ENCODE results near the gene PARVA.

PARVA gene

GRCh38 chr11:12394601-12395000, 17.2 kb downstream of the PARVA start:
- H3K4me3 ChIP-seq (ENCODE audit: low read depth, low read length), result no peak overlapping the region
- TF ChIP-seq, protein P1, sequence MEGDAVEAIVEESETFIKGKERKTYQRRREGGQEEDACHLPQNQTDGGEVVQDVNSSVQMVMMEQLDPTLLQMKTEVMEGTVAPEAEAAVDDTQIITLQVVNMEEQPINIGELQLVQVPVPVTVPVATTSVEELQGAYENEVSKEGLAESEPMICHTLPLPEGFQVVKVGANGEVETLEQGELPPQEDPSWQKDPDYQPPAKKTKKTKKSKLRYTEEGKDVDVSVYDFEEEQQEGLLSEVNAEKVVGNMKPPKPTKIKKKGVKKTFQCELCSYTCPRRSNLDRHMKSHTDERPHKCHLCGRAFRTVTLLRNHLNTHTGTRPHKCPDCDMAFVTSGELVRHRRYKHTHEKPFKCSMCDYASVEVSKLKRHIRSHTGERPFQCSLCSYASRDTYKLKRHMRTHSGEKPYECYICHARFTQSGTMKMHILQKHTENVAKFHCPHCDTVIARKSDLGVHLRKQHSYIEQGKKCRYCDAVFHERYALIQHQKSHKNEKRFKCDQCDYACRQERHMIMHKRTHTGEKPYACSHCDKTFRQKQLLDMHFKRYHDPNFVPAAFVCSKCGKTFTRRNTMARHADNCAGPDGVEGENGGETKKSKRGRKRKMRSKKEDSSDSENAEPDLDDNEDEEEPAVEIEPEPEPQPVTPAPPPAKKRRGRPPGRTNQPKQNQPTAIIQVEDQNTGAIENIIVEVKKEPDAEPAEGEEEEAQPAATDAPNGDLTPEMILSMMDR (conservative IDR thresholded peaks at IDR 0.05; ENCODE audit: low read depth, low read length), result no peak
- DNase-seq (ENCODE audit: low read depth), result no peak

DNA sequence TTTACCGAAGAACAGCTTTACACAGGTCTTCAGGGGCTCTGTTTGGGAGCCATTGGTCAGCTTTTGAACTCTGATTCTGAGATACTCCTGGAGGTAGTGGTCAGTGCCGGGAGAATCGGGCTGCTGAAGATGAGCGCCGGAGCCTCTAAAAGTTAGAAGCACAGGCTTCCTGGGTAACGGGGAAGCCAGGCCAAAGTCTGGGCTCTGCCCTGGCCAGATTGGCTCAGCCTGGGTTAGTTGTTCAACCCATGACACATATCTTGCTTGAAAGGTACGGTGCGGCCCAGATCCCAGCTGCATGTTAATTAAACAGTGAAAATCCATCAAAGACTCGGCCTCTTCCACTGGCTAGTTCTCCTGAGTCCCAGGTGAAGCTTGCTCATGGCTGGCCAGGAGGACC, 18.0 kb downstream of the PARVA start:
- DNase-seq (ENCODE audit: low read depth), result no peak
- no peak overlapping the region for H3K4me3 ChIP-seq (ENCODE audit: low read depth, low read length)
- TF ChIP-seq, protein P1 (conservative IDR thresholded peaks at IDR 0.05; ENCODE audit: low read depth, low read length), result no peak

- TF ChIP-seq, protein P1 (conservative IDR thresholded peaks at IDR 0.05; ENCODE audit: low read depth, low read length), result no peak
- DNase-seq (ENCODE audit: low read depth), result peak; percentile 86
- no peak overlapping the region for H3K4me3 ChIP-seq (ENCODE audit: low read depth, low read length)
Observed at GRCh38 chr11:12397931-12398334, 20.6 kb downstream of the PARVA start.

DNA sequence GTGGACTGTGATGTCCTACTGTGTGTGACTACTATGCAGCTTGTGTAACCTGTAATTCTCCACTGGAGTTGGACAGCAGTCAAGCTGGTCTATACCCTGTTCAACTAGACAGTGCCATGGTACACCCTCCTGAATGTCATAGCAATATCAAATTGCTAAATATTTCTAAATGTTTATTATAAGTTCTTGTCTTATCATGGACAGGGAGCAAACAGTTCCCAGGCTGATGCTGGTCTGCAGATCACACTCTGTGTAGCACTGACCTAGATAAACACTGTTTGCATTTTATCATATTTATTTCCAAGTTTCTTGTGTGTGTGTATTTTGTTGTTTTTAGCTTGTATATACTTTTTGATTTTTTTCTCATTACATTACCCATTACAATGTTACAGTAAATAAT, 22.0 kb downstream of the PARVA start:
- TF ChIP-seq, protein P1 (conservative IDR thresholded peaks at IDR 0.05; ENCODE audit: low read depth, low read length), result no peak
- no peak for DNase-seq (ENCODE audit: low read depth)
- H3K4me3 ChIP-seq (ENCODE audit: low read depth, low read length), result no peak overlapping the region

DNA sequence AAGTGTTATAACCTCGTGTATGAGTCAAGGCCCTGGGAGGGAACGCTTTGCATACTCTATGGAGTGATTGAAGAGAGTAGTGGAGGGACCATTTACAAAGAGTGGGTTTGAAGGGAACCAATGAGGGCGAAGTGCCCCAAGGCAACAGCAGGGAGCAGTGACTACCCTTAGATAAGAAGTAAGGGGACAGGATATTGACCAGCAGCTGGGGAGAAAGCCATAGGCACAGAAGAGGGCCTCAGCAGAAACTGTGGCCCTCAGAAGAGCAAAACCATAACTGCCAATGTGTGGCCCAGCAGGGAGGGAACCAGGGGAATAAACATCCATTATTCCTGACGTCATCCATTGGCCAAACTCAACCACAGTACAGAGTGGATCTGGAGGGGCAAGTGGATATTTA, 24.7 kb downstream of the PARVA start:
- no peak overlapping the region for H3K4me3 ChIP-seq (ENCODE audit: low read depth, low read length)
- TF ChIP-seq, protein P1 (conservative IDR thresholded peaks at IDR 0.05; ENCODE audit: low read depth, low read length), result peak; percentile 4
- peak; percentile 42 for DNase-seq (ENCODE audit: low read depth)

DNA sequence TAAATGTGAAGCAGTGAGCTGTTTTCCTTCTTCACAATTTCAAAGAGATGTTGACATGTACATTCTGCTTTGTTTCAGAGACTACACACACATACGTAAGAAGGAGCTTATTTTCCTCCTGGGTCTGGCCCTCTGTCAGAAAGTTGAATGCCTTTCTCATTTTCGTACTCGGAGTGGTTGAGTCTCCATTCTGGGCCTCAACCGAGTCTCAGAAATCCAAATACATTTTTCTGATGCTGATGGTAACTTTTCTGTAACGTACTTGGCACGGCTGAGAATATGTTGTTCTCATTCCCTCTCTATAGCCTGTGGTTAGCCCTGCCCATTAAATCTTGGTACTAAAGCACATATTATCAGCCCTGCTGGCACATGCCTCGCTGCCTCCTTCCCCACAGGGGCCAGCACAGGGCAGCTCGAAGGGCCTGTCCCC, 25.3 kb downstream of the PARVA start:
- H3K4me3 ChIP-seq (ENCODE audit: low read depth, low read length), result no peak overlapping the region
- DNase-seq (ENCODE audit: low read depth), result peak; percentile 44
- TF ChIP-seq, protein P1 (conservative IDR thresholded peaks at IDR 0.05; ENCODE audit: low read depth, low read length), result no peak

DNA sequence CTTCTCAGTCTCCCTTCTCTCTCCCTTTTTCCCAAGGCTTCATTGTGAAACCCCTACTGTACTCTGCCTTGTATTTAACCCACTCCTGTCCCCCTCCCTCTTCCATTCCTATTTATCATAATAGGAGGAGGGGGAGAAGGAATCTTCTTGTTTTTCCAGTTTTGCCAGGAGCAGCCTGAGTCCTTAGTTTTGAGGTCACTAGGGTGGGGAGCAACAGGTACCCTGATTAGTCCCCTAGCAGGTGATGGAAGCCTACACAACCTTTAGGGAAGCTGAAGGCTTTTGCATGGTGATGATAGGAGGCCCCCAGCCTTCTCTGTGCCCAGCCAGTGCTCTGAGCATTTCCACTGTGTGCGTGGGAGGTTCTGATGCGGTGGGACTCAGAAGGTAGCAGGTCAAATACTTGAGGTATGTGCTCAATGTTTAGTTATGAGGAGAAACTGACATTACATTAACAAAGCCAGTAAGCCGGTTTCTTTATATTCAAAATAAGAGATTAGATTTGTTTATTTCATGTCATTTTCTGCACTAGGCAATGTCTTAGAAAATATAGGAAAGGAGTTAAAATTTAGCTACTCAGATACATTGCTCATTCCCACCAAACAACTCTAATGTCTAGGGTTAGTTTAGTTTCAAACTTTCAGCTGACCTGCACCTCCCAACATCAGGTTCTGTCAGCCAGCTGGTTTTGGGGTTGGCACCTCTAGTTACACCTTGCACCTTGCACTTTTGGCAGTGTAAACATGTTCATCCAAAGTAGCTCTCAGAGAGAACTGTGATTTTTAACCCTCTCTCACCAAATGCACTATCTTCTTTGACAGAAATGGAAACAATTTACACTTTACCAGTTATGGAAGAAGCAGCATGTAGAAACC, 26.0 kb downstream of the PARVA start:
- no peak overlapping the region for H3K4me3 ChIP-seq (ENCODE audit: low read depth, low read length)
- DNase-seq (ENCODE audit: low read depth), result peak; percentile 84
- TF ChIP-seq, protein P1 (conservative IDR thresholded peaks at IDR 0.05; ENCODE audit: low read depth, low read length), result no peak
